ENCODE data around the gene HMX1.

DNA sequence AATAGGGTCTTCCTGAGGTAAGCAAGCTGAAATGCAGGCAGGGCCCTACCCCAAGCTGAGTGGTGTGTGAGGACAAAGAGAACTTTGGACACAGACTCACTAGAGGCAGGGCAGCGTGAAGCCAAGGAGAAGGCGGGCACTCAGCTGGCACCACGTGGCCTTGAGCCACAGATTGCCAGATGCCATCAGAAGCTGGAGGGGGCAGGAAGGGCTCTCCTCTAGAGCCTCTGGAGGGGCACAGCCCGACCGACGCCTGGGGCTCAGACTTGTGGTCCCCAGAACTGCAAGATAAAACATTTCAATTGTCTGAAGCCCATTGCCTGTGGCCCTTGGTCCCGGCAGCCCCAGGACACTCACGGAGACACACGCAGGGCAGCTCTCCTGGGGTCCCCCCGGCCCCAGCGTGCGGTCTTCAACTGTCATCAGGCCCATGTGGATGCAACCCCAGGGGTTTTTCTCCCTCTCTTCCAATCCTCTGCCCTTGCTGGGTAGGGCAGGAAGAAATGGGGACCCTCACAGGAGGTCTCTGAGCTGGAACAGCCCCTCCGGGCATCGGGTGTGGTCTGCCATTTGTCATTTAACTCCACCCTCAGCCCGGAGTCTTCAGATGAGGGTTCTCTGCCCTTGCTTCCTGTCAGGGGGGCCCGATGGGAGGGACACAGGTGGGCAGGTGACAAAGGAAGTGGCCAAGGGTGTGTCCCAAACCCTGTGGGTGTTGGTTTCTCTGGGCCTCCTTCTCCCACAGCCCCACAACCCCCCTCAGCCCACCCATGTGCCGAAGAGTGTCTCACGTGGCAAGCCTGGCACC lies 22.2 kb downstream of the HMX1 start:
- no peak for TF ChIP-seq GATA2 (IDR thresholded peaks at IDR 0.05; ENCODE audit: low read depth, low read length)
- TF ChIP-seq GATA3 (IDR thresholded peaks at IDR 0.05; ENCODE audit: low read depth, low read length) = no peak

Data from SH-SY5Y (cell line).